LNCAP (cell line): ENCODE results near the gene TNRC18.

Experiments used
- CTCF ChIP-seq: fragments of 450-650 bp; IDR thresholded peaks from 2 replicates; pipeline ENCODE4 v1.5.1; 2017; ENCODE audit warnings: mild to moderate bottlenecking

The TNRC18 gene

GRCh38 chr7:5315761-5316160, 107.9 kb downstream of the TNRC18 start:
- TF ChIP-seq CTCF: no peak

GRCh38 chr7:5314864-5315263, 108.8 kb downstream of the TNRC18 start:
- TF ChIP-seq CTCF: no peak

GRCh38 chr7:5310822-5311405, 112.7 kb downstream of the TNRC18 start:
- no peak for TF ChIP-seq CTCF

- TF ChIP-seq CTCF: no peak
Observed at GRCh38 chr7:5309146-5309545, 114.5 kb downstream of the TNRC18 start.

DNA sequence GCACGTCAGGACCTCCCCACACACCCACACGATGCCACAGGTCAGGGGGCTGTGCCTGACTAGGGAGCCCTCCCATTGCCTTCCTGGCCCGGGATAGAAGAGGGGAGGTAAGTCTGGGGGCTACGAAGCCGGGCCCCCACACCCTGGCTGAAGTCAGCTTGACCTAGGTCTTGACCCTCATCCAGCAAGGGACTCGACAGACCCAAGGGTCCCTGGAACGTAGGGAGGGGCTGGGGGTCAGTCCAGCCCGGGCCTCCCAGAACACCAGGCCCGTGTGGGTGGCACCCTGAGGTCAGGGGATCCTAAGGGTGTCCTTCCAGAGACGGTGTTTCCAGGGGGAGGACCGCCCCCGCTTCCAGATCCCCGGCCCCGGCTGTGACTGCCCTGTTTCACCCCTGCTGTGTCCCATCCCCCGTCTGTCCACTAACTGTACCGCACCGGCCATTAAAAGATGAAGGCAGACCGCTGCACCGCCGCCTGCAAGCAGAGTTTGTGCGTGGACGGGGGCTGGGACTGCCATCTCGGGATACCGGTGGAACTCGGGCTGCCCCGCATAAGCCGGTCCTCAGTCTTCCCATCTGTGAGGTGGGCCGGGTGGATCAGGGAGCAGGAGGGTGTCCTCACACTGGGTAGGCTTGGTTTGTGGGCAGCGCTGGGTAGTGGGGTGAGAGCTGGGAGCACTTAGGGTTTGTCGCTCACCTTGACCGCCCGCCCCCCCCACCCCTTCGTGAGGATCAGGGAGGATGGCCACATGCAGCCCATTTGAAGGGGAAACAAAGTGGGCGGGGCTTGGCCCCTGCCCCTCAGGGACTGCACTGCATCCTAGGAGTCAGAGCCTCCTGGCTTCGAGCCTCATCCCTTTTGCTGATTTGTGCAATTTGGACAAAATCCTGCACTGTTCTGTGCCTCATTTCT, 119.8 kb downstream of the TNRC18 start:
- no peak for TF ChIP-seq CTCF

GRCh38 chr7:5303061-5303460, 120.6 kb downstream of the TNRC18 start:
- no peak for TF ChIP-seq CTCF

DNA sequence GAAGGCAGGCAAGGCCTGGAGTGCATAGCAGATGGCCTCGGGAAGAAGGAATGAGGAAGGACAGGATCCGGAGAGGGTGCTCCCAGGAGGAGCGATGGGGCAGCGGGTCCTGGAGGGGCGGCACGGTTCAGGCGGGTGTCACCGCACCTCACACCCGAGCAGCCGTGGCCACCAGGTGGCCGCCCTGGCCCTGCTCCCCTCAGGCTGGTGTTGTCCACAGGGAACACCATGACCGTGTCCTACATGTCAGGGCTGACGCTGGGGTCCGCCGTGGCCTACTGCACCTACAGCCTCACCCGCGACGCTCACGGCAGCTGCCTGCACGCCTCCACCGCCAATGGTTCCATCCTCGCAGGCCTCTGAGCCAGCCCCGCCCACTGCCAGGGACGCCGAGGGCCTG, 121.1 kb downstream of the TNRC18 start:
- TF ChIP-seq CTCF: no peak
